HCT116 (cell line): Measurements from ENCODE around the gene VEZF1. TPM values are rescaled to one million over a fixed set of nuclear protein-coding genes. Genes with fewer than 3 reads are reported as not detected.

Experiments
- ATAC-seq: fragments of 200-7000 bp; cut with Tn5 transposase; 2 replicates; pipeline ENCODE4 v1.9.1; 2020; ENCODE audit warnings: mild to moderate bottlenecking, moderate library complexity
- BruUV-seq: library from RNA; stranded (reverse); fragments of 400-500 nt; replicated peaks from 2 replicates; lab custom pipeline; 2021; lab: Mats Ljungman, UMichigan
- CTCF ChIA-PET: fragments of 300-600 bp; sonication (Branson Sonifier 250); formaldehyde crosslinking; loops from one replicate; lab custom pipeline; 2021; ENCODE audit warnings: antibody characterized with exemption; lab: Charles Lee
- POLR2A ChIA-PET: fragments of 300-600, 350-600 bp; sonication (Branson Sonifier 250); formaldehyde crosslinking; loops from one replicate; lab custom pipeline; 2021; ENCODE audit warnings: antibody characterized with exemption; lab: Charles Lee
- RAD21 ChIA-PET, 2 experiments: fragments of 300-600 bp; sonication (Branson Sonifier 250); formaldehyde crosslinking; loops; one replicate each; lab custom pipeline; 2023; ENCODE audit warnings: low total read pairs in 2 of 2; ENCODE audit not compliant: uncharacterized antibody in 2 of 2, unreplicated experiment in 2 of 2, low non-redundant PET in 1 of 2; lab: Charles Lee
- DNase-seq: peaks from one replicate; pipeline ENCODE4 v3.0.0-alpha.2; 2010; ENCODE audit warnings: low read depth, low spot score
- H2AFZ ChIP-seq: fragments of 200-600 bp; shearing (Covaris generic), sonication (generic); 2 replicates; pipeline ENCODE4 v1.6.1; 2017; ENCODE audit warnings: low read depth, mixed run types, mixed read lengths, antibody characterized with exemption, low read length; ENCODE audit not compliant: poor library complexity, severe bottlenecking
- H3K27ac ChIP-seq: 2 replicates; pipeline ENCODE4 v1.5.1; 2012; ENCODE audit warnings: low read depth, low read length
- H3K27me3 ChIP-seq: fragments of 200-600 bp; sonication (generic); 2 replicates; pipeline ENCODE4 v1.6.1; 2016; ENCODE audit warnings: mixed run types, low read length, mixed read lengths; ENCODE audit not compliant: insufficient read depth
- H3K36me3 ChIP-seq, 2 experiments: fragments of 200-500 bp in 1 of 2; fragments of 200-600 bp in 1 of 2; sonication (Bioruptor generic) in 1 of 2; sonication (generic) in 1 of 2; 2 replicates each; pipeline versions ENCODE4 v1.5.1 to v1.6.1; 2014 to 2016; ENCODE audit warnings: low read length in 2 of 2, inconsistent platforms in 1 of 2, mixed read lengths in 1 of 2, mixed run types in 1 of 2; ENCODE audit not compliant: insufficient read depth in 2 of 2, control insufficient read depth in 1 of 2
- H3K4me1 ChIP-seq, 2 experiments: fragments of 200-600 bp in 1 of 2; sonication (generic) in 1 of 2; 2 replicates each; pipeline versions ENCODE4 v1.5.1 to v1.6.1; 2012 to 2017; ENCODE audit warnings: low read length in 2 of 2, inconsistent platforms in 1 of 2, mild to moderate bottlenecking in 1 of 2, mixed read lengths in 1 of 2, mixed run types in 1 of 2, moderate library complexity in 1 of 2; ENCODE audit not compliant: insufficient read depth in 2 of 2, control insufficient read depth in 1 of 2
- H3K4me2 ChIP-seq: fragments of 200-600 bp; sonication (generic); 2 replicates; pipeline ENCODE4 v1.6.1; 2017; ENCODE audit warnings: mixed run types, low read length, mixed read lengths
- H3K4me3 ChIP-seq, 2 experiments: fragments of 200-600 bp in 1 of 2; sonication (generic) in 1 of 2; replicated peaks in 1 of 2; 2 replicates each; pipeline ENCODE4 v1.5.1; 2011 to 2016; ENCODE audit warnings: low read length in 2 of 2, control low read depth in 1 of 2, low read depth in 1 of 2, mild to moderate bottlenecking in 1 of 2, mixed read lengths in 1 of 2, mixed run types in 1 of 2
- H3K79me2 ChIP-seq: fragments of 200-600 bp; sonication (generic); 2 replicates; pipeline ENCODE4 v1.6.1; 2017; ENCODE audit warnings: mild to moderate bottlenecking, mixed run types, low read length, moderate library complexity, mixed read lengths; ENCODE audit not compliant: insufficient read depth
- H3K9ac ChIP-seq: fragments of 200-600 bp; sonication (generic); 2 replicates; pipeline ENCODE4 v1.6.1; 2016; ENCODE audit warnings: low read length, mixed read lengths
- H3K9me2 ChIP-seq: fragments of 200-600 bp; sonication (generic), shearing (Covaris generic); 2 replicates; pipeline ENCODE4 v1.6.1; 2017; ENCODE audit warnings: mixed run types, mild to moderate bottlenecking, moderate library complexity; ENCODE audit not compliant: insufficient read depth
- H3K9me3 ChIP-seq, 2 experiments: fragments of 200-500 bp in 1 of 2; fragments of 200-600 bp in 1 of 2; sonication (Bioruptor generic) in 1 of 2; sonication (generic) in 1 of 2; 2 replicates each; pipeline ENCODE4 v1.6.1; 2014 to 2017; ENCODE audit warnings: low read length in 2 of 2, mixed read lengths in 2 of 2, inconsistent platforms in 1 of 2, low read depth in 1 of 2, mild to moderate bottlenecking in 1 of 2, mixed run types in 1 of 2, moderate library complexity in 1 of 2; ENCODE audit not compliant: control insufficient read depth in 1 of 2, insufficient read depth in 1 of 2
- H4K20me1 ChIP-seq: fragments of 200-600 bp; sonication (generic), shearing (Covaris generic); 2 replicates; pipeline ENCODE4 v1.6.1; 2017; ENCODE audit warnings: mixed run types, mild to moderate bottlenecking, moderate library complexity; ENCODE audit not compliant: insufficient read depth
- ATF3 ChIP-seq: IDR thresholded peaks from 2 replicates; pipeline ENCODE4 v1.6.1; 2012
- CBX3 ChIP-seq: IDR thresholded peaks from 2 replicates; pipeline ENCODE4 v1.6.1; 2012; ENCODE audit warnings: low read depth
- EZH2phosphoT487 ChIP-seq: fragments of 200-600 bp; IDR thresholded peaks from 2 replicates; pipeline ENCODE4 v1.6.1; 2018; ENCODE audit warnings: antibody characterized with exemption, borderline replicate concordance
- FOSL1 ChIP-seq: IDR thresholded peaks from 2 replicates; pipeline ENCODE4 v1.6.1; 2012; ENCODE audit warnings: low read depth
- JUND ChIP-seq: IDR thresholded peaks from 2 replicates; pipeline ENCODE4 v1.6.1; 2012
- POLR2A ChIP-seq: IDR thresholded peaks from 2 replicates; pipeline ENCODE4 v1.7.0; 2011; ENCODE audit warnings: borderline replicate concordance; ENCODE audit not compliant: insufficient read depth, insufficient read length; ENCODE audit errors: extremely low read depth
- RAD21 ChIP-seq: IDR thresholded peaks from 2 replicates; pipeline ENCODE4 v1.6.1; 2012; ENCODE audit warnings: low read depth, mild to moderate bottlenecking
- REST ChIP-seq: IDR thresholded peaks from 2 replicates; pipeline ENCODE4 v1.6.1; 2012; ENCODE audit warnings: low read depth
- ZBTB33 ChIP-seq: IDR thresholded peaks from 2 replicates; pipeline ENCODE4 v1.6.1; 2011; ENCODE audit warnings: mild to moderate bottlenecking, low read length, moderate library complexity; ENCODE audit not compliant: insufficient replicate concordance; ENCODE audit errors: extremely low read depth
- ZFX ChIP-seq: fragments of 450-650 bp; IDR thresholded peaks from 2 replicates; pipeline ENCODE4 v1.6.1; 2017
- ZNF274 ChIP-seq: fragments of 200-500 bp; sonication (Bioruptor generic); IDR thresholded peaks from 2 replicates; pipeline ENCODE4 v1.6.1; 2014; ENCODE audit warnings: mild to moderate bottlenecking, low read depth, low read length, inconsistent platforms
- intact Hi-C: fragments of 100-400 bp; cut with micrococcal nuclease; formaldehyde crosslinking; loops from 2 replicates; pipeline ENCODE4 v1.10.0; 2022
- total RNA-seq: library from RNA; stranded (reverse); gene quantifications from one replicate; pipeline ENCODE4 v1.2.1, GENCODE V29; 2021; ENCODE audit not compliant: unreplicated experiment

VEZF1 gene
- total RNA-seq, 1 experiment from 2014 or later = 70.2 TPM

- Histone ChIP-seq H3K36me3 (no peaks in the 10 kb centered on the region), H4K20me1 (no peaks in the 10 kb centered on the region), H3K4me3 (no peak overlapping the region), H3K27me3 (no peaks in the 10 kb centered on the region), H2AFZ (no peak overlapping the region), H3K79me2 (peaks cover 89% of the 10 kb centered on the region), H3K9ac (no peak overlapping the region), H3K4me2 (no peak overlapping the region), H3K9me3 (no peaks in the 10 kb centered on the region), H3K27ac (no peak overlapping the region), H3K4me1 (peaks cover 65 to 93% of the 10 kb centered on the region in 2 experiments), H3K9me2 (no peaks in the 10 kb centered on the region)
- BruUV-seq = no TSS peak
- CTCF ChIA-PET = interaction anchor here (0.7 to 1.7 kb wide), 2 partner anchors 62 to 78 kb away, joined by 3 to 6 read pairs; no protein-coding TSS in a partner anchor
- DNase-seq (no peak), ATAC-seq (no peak)
- RAD21 ChIA-PET = no interaction called here
- no peak for TF ChIP-seq ATF3
- TF ChIP-seq CBX3 = no peak
- no peak for TF ChIP-seq ZFX
- no peak for TF ChIP-seq FOSL1
- TF ChIP-seq RAD21 = no peak
- intact Hi-C loops = no loop called here
- POLR2A ChIA-PET = interaction anchor here (0.7 to 1.8 kb wide), 5 partner anchors 9 to 1721 kb away, joined by 4 to 6 read pairs (median 4); no protein-coding TSS in a partner anchor
These were observed 50.0 kb downstream of the VEZF1 start for GRCh38 chr17:57938061-57938502.

- no peaks in the 10 kb centered on the region for H4K20me1 ChIP-seq
- H3K9me2 ChIP-seq = no peaks in the 10 kb centered on the region
- ATAC-seq = no peak
- H3K4me3 ChIP-seq = no peak overlapping the region
- TF ChIP-seq POLR2A (no peak), ZBTB33 (no peak), ZNF274 (no peak), EZH2phosphoT487 (no peak), ATF3 (no peak), REST (no peak), JUND (no peak)
- DNase-seq = no peak
- no peak overlapping the region for H3K27ac ChIP-seq
- no peaks in the 10 kb centered on the region for H3K27me3 ChIP-seq
- H2AFZ ChIP-seq = no peak overlapping the region
- H3K4me1 ChIP-seq = peaks cover 60 to 91% of the 10 kb centered on the region in 2 experiments
- ChIA-PET CTCF (interaction anchor here (0.7 kb wide), 1 partner anchor 77 kb away, joined by 3 read pairs; no protein-coding TSS in a partner anchor), POLR2A (interaction anchor here (1.4 to 1.8 kb wide), 2 partner anchors 12 to 15 kb away, joined by 4 to 6 read pairs; no protein-coding TSS in a partner anchor), RAD21 (no interaction called here)
- intact Hi-C loops = no loop called here
- no peak overlapping the region for H3K4me2 ChIP-seq
- H3K9me3 ChIP-seq = no peaks in the 10 kb centered on the region
- H3K9ac ChIP-seq = no peak overlapping the region
- peaks cover 89% of the 10 kb centered on the region for H3K79me2 ChIP-seq
- H3K36me3 ChIP-seq = no peaks in the 10 kb centered on the region
- no TSS peak for BruUV-seq
These were observed 50.6 kb downstream of the VEZF1 start for GRCh38 chr17:57937492-57937891.
